ENCODE data around the gene SLC32A1. TPM values are rescaled to one million over a fixed set of nuclear protein-coding genes. Genes with fewer than 3 reads are reported as not detected.

SLC32A1 gene
- total RNA-seq, 1 experiment from 2014 or later: not detected

DNA sequence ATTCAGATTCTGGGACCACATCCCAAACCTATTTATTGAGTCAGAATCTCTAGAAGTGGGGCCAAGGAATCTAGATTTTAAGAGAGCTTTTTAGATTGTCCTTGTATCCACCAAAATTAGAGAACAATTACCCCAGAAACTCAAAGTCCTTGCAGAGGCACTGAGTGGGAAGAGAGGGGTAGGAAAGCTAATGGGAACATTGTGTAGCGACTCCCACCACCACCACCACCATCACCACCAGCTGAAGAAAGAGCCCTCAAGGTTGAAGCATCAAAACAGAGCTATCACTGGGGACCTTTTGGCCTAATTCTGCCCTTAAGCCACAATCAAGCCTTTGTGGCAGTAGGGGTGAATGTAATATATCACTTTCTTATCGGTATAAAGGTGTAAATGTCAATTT, 39.0 kb upstream of the SLC32A1 start:
- no peak overlapping the region for H3K4me3 ChIP-seq (replicated peaks in 1 of 2; ENCODE audit: low read depth in 1 of 2, low read length in 2 of 2)
- ChIA-PET CTCF (no interaction called here), RAD21 (ENCODE audit: low non-redundant PET in 1 of 2, low total read pairs in 2 of 2, uncharacterized antibody in 2 of 2, unreplicated experiment in 2 of 2) (no interaction called here), POLR2A (no interaction called here)
- DNase-seq (ENCODE audit: low read depth, low spot score) (no peak), ATAC-seq (no peak)
- peaks cover 52% of the 10 kb centered on the region for H3K27me3 ChIP-seq (ENCODE audit: insufficient read depth, low read length)
- no peaks in the 10 kb centered on the region for H3K9me3 ChIP-seq (ENCODE audit: control insufficient read depth in 1 of 2, insufficient read depth in 1 of 2, low read depth in 1 of 2, low read length in 2 of 2)
- no peak overlapping the region for H3K27ac ChIP-seq (ENCODE audit: low read depth, low read length)
- H3K4me1 ChIP-seq (ENCODE audit: control insufficient read depth in 1 of 2, insufficient read depth in 2 of 2, low read length in 2 of 2): no peaks in the 10 kb centered on the region
- no peak overlapping the region for H2AFZ ChIP-seq (ENCODE audit: low read depth, low read length, poor library complexity, severe bottlenecking)
- no peak overlapping the region for H3K9ac ChIP-seq (ENCODE audit: low read length)
- no peaks in the 10 kb centered on the region for H3K9me2 ChIP-seq (ENCODE audit: insufficient read depth)
- TF ChIP-seq, protein P1, sequence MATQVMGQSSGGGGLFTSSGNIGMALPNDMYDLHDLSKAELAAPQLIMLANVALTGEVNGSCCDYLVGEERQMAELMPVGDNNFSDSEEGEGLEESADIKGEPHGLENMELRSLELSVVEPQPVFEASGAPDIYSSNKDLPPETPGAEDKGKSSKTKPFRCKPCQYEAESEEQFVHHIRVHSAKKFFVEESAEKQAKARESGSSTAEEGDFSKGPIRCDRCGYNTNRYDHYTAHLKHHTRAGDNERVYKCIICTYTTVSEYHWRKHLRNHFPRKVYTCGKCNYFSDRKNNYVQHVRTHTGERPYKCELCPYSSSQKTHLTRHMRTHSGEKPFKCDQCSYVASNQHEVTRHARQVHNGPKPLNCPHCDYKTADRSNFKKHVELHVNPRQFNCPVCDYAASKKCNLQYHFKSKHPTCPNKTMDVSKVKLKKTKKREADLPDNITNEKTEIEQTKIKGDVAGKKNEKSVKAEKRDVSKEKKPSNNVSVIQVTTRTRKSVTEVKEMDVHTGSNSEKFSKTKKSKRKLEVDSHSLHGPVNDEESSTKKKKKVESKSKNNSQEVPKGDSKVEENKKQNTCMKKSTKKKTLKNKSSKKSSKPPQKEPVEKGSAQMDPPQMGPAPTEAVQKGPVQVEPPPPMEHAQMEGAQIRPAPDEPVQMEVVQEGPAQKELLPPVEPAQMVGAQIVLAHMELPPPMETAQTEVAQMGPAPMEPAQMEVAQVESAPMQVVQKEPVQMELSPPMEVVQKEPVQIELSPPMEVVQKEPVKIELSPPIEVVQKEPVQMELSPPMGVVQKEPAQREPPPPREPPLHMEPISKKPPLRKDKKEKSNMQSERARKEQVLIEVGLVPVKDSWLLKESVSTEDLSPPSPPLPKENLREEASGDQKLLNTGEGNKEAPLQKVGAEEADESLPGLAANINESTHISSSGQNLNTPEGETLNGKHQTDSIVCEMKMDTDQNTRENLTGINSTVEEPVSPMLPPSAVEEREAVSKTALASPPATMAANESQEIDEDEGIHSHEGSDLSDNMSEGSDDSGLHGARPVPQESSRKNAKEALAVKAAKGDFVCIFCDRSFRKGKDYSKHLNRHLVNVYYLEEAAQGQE (IDR thresholded peaks at IDR 0.05; ENCODE audit: low read depth): no peak
- TF ChIP-seq POLR2AphosphoS5 (IDR thresholded peaks at IDR 0.05; ENCODE audit: low read depth, low read length) (no peak), SIN3A (IDR thresholded peaks at IDR 0.05; ENCODE audit: low read depth) (no peak), RAD21 (IDR thresholded peaks at IDR 0.05; ENCODE audit: low read depth) (no peak), EZH2phosphoT487 (IDR thresholded peaks at IDR 0.05; ENCODE audit: borderline replicate concordance) (no peak), YY1 (IDR thresholded peaks at IDR 0.05; ENCODE audit: extremely low read depth, insufficient replicate concordance, low read depth, low read length) (no peak)
- TF ChIP-seq, protein P2, sequence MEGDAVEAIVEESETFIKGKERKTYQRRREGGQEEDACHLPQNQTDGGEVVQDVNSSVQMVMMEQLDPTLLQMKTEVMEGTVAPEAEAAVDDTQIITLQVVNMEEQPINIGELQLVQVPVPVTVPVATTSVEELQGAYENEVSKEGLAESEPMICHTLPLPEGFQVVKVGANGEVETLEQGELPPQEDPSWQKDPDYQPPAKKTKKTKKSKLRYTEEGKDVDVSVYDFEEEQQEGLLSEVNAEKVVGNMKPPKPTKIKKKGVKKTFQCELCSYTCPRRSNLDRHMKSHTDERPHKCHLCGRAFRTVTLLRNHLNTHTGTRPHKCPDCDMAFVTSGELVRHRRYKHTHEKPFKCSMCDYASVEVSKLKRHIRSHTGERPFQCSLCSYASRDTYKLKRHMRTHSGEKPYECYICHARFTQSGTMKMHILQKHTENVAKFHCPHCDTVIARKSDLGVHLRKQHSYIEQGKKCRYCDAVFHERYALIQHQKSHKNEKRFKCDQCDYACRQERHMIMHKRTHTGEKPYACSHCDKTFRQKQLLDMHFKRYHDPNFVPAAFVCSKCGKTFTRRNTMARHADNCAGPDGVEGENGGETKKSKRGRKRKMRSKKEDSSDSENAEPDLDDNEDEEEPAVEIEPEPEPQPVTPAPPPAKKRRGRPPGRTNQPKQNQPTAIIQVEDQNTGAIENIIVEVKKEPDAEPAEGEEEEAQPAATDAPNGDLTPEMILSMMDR (IDR thresholded peaks at IDR 0.05 in 2 of 3, conservative IDR thresholded peaks at IDR 0.05 in 1 of 3; ENCODE audit: borderline replicate concordance in 1 of 3, insufficient read depth in 1 of 3, low read depth in 2 of 3, low read length in 2 of 3): no peak
- no peaks in the 10 kb centered on the region for H4K20me1 ChIP-seq (ENCODE audit: insufficient read depth)
- intact Hi-C loops (cut with micrococcal nuclease): no loop called here
- no peaks in the 10 kb centered on the region for H3K79me2 ChIP-seq (ENCODE audit: insufficient read depth, low read length)
- no peaks in the 10 kb centered on the region for H3K36me3 ChIP-seq (ENCODE audit: control insufficient read depth in 1 of 2, insufficient read depth in 2 of 2, low read length in 2 of 2)
- no TSS peak for BruUV-seq (replicated peaks)
- no peak overlapping the region for H3K4me2 ChIP-seq (ENCODE audit: low read length)
